ENCODE data around the gene FAM234A.

The FAM234A gene

DNA sequence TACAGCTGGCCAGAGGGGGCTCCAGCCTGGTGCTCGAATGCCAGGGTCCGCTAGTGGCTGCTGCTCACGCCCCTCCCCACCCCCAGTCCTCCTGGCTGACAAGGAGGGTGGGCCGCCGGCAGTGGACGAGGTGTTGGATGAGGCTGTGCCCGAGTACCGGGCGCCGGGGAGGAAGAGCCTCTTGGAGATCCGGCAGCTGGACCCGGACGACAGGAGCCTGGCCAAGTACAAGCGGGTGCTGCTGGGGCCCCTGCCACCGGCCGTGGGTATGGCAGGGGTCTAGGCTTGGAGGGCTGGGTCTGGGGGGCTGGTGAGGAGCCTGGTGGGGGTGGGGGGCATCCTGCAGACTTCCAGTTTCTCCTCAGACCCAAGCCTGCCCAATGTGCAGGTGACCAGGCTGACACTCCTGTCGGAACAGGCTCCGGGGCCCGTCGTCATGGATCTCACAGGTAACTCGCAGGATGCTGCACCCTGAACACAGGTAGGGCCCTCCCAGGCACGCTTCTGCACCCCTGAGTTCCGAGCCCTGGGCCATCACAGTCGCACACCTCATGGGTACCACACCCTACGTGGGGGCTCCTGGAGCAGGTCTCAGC, 47.1 kb downstream of the FAM234A start:
- TF ChIP-seq, protein P1, sequence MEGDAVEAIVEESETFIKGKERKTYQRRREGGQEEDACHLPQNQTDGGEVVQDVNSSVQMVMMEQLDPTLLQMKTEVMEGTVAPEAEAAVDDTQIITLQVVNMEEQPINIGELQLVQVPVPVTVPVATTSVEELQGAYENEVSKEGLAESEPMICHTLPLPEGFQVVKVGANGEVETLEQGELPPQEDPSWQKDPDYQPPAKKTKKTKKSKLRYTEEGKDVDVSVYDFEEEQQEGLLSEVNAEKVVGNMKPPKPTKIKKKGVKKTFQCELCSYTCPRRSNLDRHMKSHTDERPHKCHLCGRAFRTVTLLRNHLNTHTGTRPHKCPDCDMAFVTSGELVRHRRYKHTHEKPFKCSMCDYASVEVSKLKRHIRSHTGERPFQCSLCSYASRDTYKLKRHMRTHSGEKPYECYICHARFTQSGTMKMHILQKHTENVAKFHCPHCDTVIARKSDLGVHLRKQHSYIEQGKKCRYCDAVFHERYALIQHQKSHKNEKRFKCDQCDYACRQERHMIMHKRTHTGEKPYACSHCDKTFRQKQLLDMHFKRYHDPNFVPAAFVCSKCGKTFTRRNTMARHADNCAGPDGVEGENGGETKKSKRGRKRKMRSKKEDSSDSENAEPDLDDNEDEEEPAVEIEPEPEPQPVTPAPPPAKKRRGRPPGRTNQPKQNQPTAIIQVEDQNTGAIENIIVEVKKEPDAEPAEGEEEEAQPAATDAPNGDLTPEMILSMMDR (IDR thresholded peaks at IDR 0.05; ENCODE audit: low read depth, low read length, missing control alignments): no peak
- H3K4me3 ChIP-seq (ENCODE audit: low read depth, low read length): no peak overlapping the region
- DNase-seq (ENCODE audit: low read depth): no peak

DNA sequence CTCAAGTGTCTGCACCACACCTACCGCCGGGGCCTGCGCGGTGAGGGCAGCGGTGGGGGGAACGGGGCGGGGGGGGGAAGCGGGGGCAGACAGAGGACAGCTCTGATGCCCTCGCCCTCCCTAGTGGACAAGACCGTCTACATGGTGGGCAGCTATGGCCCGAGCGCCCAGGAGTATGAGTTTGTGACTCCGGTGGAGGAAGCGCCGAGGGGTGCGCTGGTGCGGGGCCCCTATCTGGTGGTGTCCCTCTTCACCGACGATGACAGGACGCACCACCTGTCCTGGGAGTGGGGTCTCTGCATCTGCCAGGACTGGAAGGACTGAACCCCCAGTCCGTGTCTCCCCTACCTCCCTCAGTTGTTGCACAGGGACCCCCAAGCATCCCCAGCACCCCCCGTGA, 47.9 kb downstream of the FAM234A start:
- no peak for DNase-seq (ENCODE audit: low read depth)
- TF ChIP-seq, protein P1 (IDR thresholded peaks at IDR 0.05; ENCODE audit: low read depth, low read length, missing control alignments): no peak
- no peak overlapping the region for H3K4me3 ChIP-seq (ENCODE audit: low read depth, low read length)

DNA sequence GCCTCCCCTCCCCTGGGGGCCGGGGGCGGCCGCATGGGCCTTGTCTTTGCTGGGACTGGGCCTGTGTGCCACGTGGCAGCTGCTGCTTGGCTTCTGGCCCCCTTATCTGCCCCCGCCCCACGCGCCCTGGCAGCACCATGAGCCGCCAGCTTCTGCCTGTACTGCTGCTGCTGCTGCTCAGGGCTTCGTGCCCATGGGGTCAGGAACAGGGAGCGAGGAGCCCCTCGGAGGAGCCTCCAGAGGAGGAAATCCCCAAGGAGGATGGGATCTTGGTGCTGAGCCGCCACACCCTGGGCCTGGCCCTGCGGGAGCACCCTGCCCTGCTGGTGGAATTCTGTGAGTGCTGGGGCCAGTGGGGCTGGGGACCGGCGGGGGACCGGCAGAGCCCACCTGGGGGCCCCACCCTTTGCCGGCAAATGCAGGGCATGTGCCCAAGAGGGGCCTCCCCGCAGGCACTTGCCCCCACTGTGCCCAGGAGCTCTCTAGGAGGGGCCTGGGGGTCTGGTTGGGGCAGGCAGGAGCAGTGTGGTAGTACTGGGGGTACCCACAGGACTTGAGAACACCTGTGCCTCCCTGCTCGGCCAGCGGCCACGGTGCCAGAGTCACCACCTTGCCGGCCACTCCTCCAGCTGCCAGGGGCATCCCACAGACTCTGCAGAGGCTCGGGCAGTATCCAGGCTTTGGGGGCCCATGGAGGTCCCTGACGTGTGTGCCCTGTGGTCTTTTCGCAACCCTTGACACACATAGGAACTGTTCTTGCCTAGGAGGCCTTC, 48.6 kb downstream of the FAM234A start, which contains the start of gene PDIA2:
Gene PDIA2 (plus strand): TSS at position 132 of the 773 bp plus-strand sequence. CDS start 6 bp downstream, at position 138.
- DNase-seq (ENCODE audit: low read depth): no peak
- H3K4me3 ChIP-seq (ENCODE audit: low read depth, low read length): no peak within 1 kb of the TSS
- TF ChIP-seq, protein P1 (IDR thresholded peaks at IDR 0.05; ENCODE audit: low read depth, low read length, missing control alignments): no peak

DNA sequence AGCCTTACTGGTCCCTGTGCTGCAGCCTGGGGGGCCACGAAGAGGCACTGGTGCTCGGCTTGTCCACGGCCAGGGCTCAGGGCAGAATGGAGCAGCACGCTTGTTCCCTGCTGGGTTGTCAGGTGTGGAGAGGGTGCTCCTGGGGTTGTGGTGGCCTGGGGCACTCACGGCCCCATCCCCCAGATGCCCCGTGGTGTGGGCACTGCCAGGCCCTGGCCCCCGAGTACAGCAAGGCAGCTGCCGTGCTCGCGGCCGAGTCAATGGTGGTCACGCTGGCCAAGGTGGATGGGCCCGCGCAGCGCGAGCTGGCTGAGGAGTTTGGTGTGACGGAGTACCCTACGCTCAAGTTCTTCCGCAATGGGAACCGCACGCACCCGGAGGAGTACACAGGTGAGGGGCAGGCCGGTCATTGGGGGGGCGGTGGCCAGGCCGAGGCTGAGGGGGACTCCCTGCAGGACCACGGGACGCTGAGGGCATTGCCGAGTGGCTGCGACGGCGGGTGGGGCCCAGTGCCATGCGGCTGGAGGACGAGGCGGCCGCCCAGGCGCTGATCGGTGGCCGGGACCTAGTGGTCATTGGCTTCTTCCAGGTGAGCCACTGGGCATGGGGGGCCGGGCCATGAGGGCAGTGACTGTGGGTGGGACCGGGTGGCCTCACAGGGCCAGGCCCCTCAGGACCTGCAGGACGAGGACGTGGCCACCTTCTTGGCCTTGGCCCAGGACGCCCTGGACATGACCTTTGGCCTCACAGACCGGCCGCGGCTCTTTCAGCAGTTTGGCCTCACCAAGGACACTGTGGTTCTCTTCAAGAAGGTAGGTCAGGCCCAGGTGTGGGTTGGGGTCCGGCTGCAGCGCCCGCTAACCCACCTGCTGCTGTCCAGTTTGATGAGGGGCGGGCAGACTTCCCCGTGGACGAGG, 49.8 kb downstream of the FAM234A start:
- TF ChIP-seq, protein P1 (IDR thresholded peaks at IDR 0.05; ENCODE audit: low read depth, low read length, missing control alignments): no peak
- DNase-seq (ENCODE audit: low read depth): no peak
- H3K4me3 ChIP-seq (ENCODE audit: low read depth, low read length): no peak overlapping the region

DNA sequence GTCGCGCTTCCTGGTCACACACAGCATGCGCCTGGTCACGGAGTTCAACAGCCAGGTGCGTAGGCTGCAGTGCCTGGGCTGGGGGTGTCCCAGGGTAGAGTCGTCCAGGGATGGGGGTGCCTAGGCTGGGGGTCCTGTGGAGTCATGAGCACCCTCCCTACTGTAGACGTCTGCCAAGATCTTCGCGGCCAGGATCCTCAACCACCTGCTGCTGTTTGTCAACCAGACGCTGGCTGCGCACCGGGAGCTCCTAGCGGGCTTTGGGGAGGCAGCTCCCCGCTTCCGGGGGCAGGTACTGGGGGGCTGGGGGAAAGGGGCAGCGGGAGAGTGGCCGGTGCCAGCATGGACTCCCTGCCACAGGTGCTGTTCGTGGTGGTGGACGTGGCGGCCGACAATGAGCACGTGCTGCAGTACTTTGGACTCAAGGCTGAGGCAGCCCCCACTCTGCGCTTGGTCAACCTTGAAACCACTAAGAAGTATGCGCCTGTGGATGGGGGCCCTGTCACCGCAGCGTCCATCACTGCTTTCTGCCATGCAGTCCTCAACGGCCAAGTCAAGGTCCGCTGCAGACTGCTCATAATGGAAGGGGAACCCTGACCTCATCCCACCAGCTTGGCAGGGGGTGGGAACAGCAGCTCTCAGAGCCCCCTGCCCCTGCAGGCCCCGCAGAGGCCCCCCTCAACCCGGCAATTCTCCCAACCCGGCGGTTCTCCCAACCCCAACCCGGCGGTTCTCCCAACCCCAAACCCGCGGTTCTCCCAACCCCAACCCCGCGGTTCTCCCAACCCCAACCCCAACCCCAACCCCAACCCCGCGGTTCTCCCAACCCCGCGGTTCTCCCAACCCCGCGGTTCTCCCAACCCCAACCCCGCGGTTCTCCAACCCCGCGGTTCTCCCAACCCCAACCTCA, 50.8 kb downstream of the FAM234A start:
- H3K4me3 ChIP-seq (ENCODE audit: low read depth, low read length): no peak overlapping the region
- no peak for DNase-seq (ENCODE audit: low read depth)
- TF ChIP-seq, protein P1 (IDR thresholded peaks at IDR 0.05; ENCODE audit: low read depth, low read length, missing control alignments): no peak
